Measurements from ENCODE around the gene UBE3B. TPM values are rescaled to one million over a fixed set of nuclear protein-coding genes. Genes with fewer than 3 reads are reported as not detected.

UBE3B gene
- total and polyA plus RNA-seq, 2 experiments from 2014 or later = 20.1 to 35.5 TPM

- Histone ChIP-seq H4K20me1 (ENCODE audit: insufficient read depth, poor library complexity, severe bottlenecking) (no peaks in the 10 kb centered on the region), H3K4me1 (ENCODE audit: insufficient read depth) (no peaks in the 10 kb centered on the region), H3K4me2 (no peak overlapping the region), H3K9me2 (replicated peaks; ENCODE audit: insufficient read depth) (no peaks in the 10 kb centered on the region), H2AFZ (no peak overlapping the region), H3K4me3 (no peak overlapping the region), H3K79me2 (no peaks in the 10 kb centered on the region), H3K9me3 (ENCODE audit: low read depth) (no peaks in the 10 kb centered on the region), H3K27me3 (peaks cover 2% of the 10 kb centered on the region), H3K27ac (no peak overlapping the region), H3K36me3 (replicated peaks; ENCODE audit: insufficient read depth, low read depth) (no peaks in the 10 kb centered on the region)
- TF ChIP-seq EZH2 (IDR thresholded peaks at IDR 0.05; ENCODE audit: borderline replicate concordance) = no peak
- no peak for TF ChIP-seq CTCF (IDR thresholded peaks at IDR 0.05; ENCODE audit: poor library complexity)
- TF ChIP-seq EZH2phosphoT487 (IDR thresholded peaks at IDR 0.05; ENCODE audit: low read depth, severe bottlenecking, unreplicated experiment) = no peak
- WGBS (ENCODE audit: low lambda C conversion rate, missing lambda C conversion rate) = 83% methylated on average over 12 of the region's 12 CpGs
- DNase-seq (ENCODE audit: low spot score) = no peak
These were observed 72.8 kb downstream of the UBE3B start for GRCh38 chr12:109550281-109550680.

- no peak overlapping the region for H3K27ac ChIP-seq
- peaks cover 2% of the 10 kb centered on the region for H3K27me3 ChIP-seq
- 93% methylated on average over 6 of the region's 6 CpGs for WGBS (ENCODE audit: low lambda C conversion rate, missing lambda C conversion rate)
These were observed 73.7 kb downstream of the UBE3B start for GRCh38 chr12:109551108-109551507.

GRCh38 chr12:109552971-109553370, 75.5 kb downstream of the UBE3B start:
- DNase-seq (ENCODE audit: low spot score) = no peak
- no peak overlapping the region for H2AFZ ChIP-seq
- no peaks in the 10 kb centered on the region for H3K36me3 ChIP-seq (replicated peaks; ENCODE audit: insufficient read depth, low read depth)
- H3K27me3 ChIP-seq = peaks cover 2% of the 10 kb centered on the region
- H3K27ac ChIP-seq = no peak overlapping the region
- no peaks in the 10 kb centered on the region for H3K9me2 ChIP-seq (replicated peaks; ENCODE audit: insufficient read depth)
- no peak overlapping the region for H3K4me3 ChIP-seq
- H3K4me2 ChIP-seq = no peak overlapping the region
- 88% methylated on average over 4 of the region's 4 CpGs for WGBS (ENCODE audit: low lambda C conversion rate, missing lambda C conversion rate)
- H3K4me1 ChIP-seq (ENCODE audit: insufficient read depth) = no peaks in the 10 kb centered on the region
- no peaks in the 10 kb centered on the region for H4K20me1 ChIP-seq (ENCODE audit: insufficient read depth, poor library complexity, severe bottlenecking)
- no peaks in the 10 kb centered on the region for H3K9me3 ChIP-seq (ENCODE audit: low read depth)
- no peaks in the 10 kb centered on the region for H3K79me2 ChIP-seq
- TF ChIP-seq CTCF (IDR thresholded peaks at IDR 0.05; ENCODE audit: poor library complexity) (no peak), EZH2 (IDR thresholded peaks at IDR 0.05; ENCODE audit: borderline replicate concordance) (no peak), EZH2phosphoT487 (IDR thresholded peaks at IDR 0.05; ENCODE audit: low read depth, severe bottlenecking, unreplicated experiment) (no peak)

More at GRCh38 chr12:109551108-109551507, 73.7 kb downstream of the UBE3B start:
- Histone ChIP-seq H3K4me3 (no peak overlapping the region), H3K4me2 (no peak overlapping the region), H3K9me3 (ENCODE audit: low read depth) (no peaks in the 10 kb centered on the region), H2AFZ (no peak overlapping the region), H3K36me3 (replicated peaks; ENCODE audit: insufficient read depth, low read depth) (no peaks in the 10 kb centered on the region), H3K79me2 (no peaks in the 10 kb centered on the region), H3K4me1 (ENCODE audit: insufficient read depth) (no peaks in the 10 kb centered on the region), H4K20me1 (ENCODE audit: insufficient read depth, poor library complexity, severe bottlenecking) (no peaks in the 10 kb centered on the region), H3K9me2 (replicated peaks; ENCODE audit: insufficient read depth) (no peaks in the 10 kb centered on the region)
- TF ChIP-seq CTCF (IDR thresholded peaks at IDR 0.05; ENCODE audit: poor library complexity) (no peak), EZH2phosphoT487 (IDR thresholded peaks at IDR 0.05; ENCODE audit: low read depth, severe bottlenecking, unreplicated experiment) (no peak), EZH2 (IDR thresholded peaks at IDR 0.05; ENCODE audit: borderline replicate concordance) (no peak)
- no peak for DNase-seq (ENCODE audit: low spot score)

- Histone ChIP-seq H2AFZ (no peak overlapping the region), H4K20me1 (ENCODE audit: insufficient read depth, poor library complexity, severe bottlenecking) (no peaks in the 10 kb centered on the region), H3K27ac (no peak overlapping the region), H3K79me2 (no peaks in the 10 kb centered on the region), H3K4me3 (no peak overlapping the region), H3K9me3 (ENCODE audit: low read depth) (no peaks in the 10 kb centered on the region), H3K9me2 (replicated peaks; ENCODE audit: insufficient read depth) (no peaks in the 10 kb centered on the region), H3K27me3 (no peaks in the 10 kb centered on the region), H3K36me3 (replicated peaks; ENCODE audit: insufficient read depth, low read depth) (no peaks in the 10 kb centered on the region), H3K4me1 (ENCODE audit: insufficient read depth) (peaks cover 3% of the 10 kb centered on the region), H3K4me2 (no peak overlapping the region)
- TF ChIP-seq EZH2 (IDR thresholded peaks at IDR 0.05; ENCODE audit: borderline replicate concordance) = no peak
- no peak for TF ChIP-seq CTCF (IDR thresholded peaks at IDR 0.05; ENCODE audit: poor library complexity)
- TF ChIP-seq EZH2phosphoT487 (IDR thresholded peaks at IDR 0.05; ENCODE audit: low read depth, severe bottlenecking, unreplicated experiment) = no peak
- no peak for DNase-seq (ENCODE audit: low spot score)
- WGBS (ENCODE audit: low lambda C conversion rate, missing lambda C conversion rate) = 82% methylated on average over 7 of the region's 7 CpGs
These were observed 76.0 kb downstream of the UBE3B start for GRCh38 chr12:109553483-109553882.

All from hepatocyte (in vitro differentiated cells).